Mucosa of rectum (tissue), 2 donors: ENCODE data around the gene TANGO6.

Source experiments
- H3K27ac ChIP-seq, 2 donors: one replicate each; pipeline ENCODE4 v1.7.0; 2013; ENCODE audit warnings: inconsistent platforms in 2 of 2, low read depth in 2 of 2, low read length in 2 of 2
- H3K27me3 ChIP-seq, 2 donors: one replicate each; pipeline ENCODE4 v1.7.0; 2013; ENCODE audit warnings: low read length in 2 of 2; ENCODE audit not compliant: control insufficient read depth in 2 of 2, insufficient read depth in 2 of 2
- H3K36me3 ChIP-seq, 2 donors: one replicate each; pipeline ENCODE4 v1.7.0; 2013; ENCODE audit warnings: low read length in 2 of 2; ENCODE audit not compliant: control insufficient read depth in 2 of 2, insufficient read depth in 2 of 2
- H3K4me1 ChIP-seq, 2 donors: one replicate each; pipeline ENCODE4 v1.7.0; 2013; ENCODE audit warnings: low read length in 2 of 2, mild to moderate bottlenecking in 1 of 2; ENCODE audit not compliant: control insufficient read depth in 2 of 2, insufficient read depth in 2 of 2
- H3K4me3 ChIP-seq, 2 donors: one replicate each; pipeline ENCODE4 v1.7.0; 2013; ENCODE audit warnings: low read length in 2 of 2
- H3K9ac ChIP-seq, 2 donors: one replicate each; pipeline ENCODE4 v1.7.0; 2013; ENCODE audit warnings: low read length in 2 of 2, low read depth in 1 of 2, mild to moderate bottlenecking in 1 of 2
- H3K9me3 ChIP-seq, 2 donors: one replicate each; pipeline ENCODE4 v1.7.0; 2013; ENCODE audit warnings: low read length in 2 of 2; ENCODE audit not compliant: control insufficient read depth in 2 of 2
- donor health status: healthy.
- donor health status: Normal muscosa, but diverticular disease.

Gene TANGO6

DNA sequence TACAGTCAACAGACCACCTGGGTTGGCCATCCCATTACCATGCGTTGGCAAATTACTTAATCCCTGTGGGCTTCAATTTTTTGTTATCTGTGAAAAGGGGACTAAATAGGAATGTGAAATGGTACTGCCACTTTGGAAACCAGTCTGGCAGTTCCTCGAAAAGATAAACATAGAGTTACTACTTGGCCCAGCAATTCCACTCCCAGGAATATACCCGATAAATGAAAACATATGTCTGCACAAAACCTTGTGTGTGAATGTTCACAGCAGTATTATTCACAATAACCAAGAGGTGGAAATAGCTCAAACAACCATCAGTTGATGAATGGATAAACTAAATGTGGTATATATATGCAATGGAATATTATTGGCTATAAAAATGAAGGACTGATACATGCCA lies 87.9 kb downstream of the TANGO6 start:
- no peaks in the 10 kb centered on the region for H3K27me3 ChIP-seq
- H3K27ac ChIP-seq = peak overlapping the region; percentile 63 to 67
- H3K9ac ChIP-seq = peak overlapping the region in 1 of 2 donors; percentile 41
- H3K9me3 ChIP-seq = no peaks in the 10 kb centered on the region
- no peak overlapping the region for H3K4me3 ChIP-seq
- peaks cover 5 to 18% of the 10 kb centered on the region in 2 donors for H3K4me1 ChIP-seq
- peaks cover 6 to 14% of the 10 kb centered on the region in 2 donors for H3K36me3 ChIP-seq

DNA sequence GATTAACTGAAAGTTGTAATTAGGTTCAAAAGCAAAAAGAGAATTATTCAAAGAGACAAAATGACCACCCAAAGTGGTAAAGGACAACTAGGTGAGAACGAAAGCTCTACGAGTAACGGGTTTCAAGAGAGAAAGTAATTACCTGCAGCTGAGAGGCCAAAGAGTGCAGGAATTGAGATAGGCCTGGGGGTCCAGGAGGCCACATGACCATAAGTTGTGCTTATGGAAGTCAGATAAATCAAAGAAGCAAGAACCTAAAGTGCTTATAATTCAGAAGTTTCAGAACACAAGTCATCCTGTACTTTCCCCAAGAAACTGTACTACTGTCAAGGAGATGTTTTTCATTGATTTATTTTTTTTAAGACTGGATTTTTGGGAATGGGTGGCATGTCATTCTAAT lies 91.1 kb downstream of the TANGO6 start:
- H3K27ac ChIP-seq = no peak overlapping the region
- H3K9me3 ChIP-seq = no peaks in the 10 kb centered on the region
- H3K36me3 ChIP-seq = peaks cover 3 to 6% of the 10 kb centered on the region in 2 donors
- no peak overlapping the region for H3K4me3 ChIP-seq
- H3K27me3 ChIP-seq = no peaks in the 10 kb centered on the region
- peaks cover 3 to 9% of the 10 kb centered on the region in 2 donors for H3K4me1 ChIP-seq
- no peak overlapping the region for H3K9ac ChIP-seq

DNA sequence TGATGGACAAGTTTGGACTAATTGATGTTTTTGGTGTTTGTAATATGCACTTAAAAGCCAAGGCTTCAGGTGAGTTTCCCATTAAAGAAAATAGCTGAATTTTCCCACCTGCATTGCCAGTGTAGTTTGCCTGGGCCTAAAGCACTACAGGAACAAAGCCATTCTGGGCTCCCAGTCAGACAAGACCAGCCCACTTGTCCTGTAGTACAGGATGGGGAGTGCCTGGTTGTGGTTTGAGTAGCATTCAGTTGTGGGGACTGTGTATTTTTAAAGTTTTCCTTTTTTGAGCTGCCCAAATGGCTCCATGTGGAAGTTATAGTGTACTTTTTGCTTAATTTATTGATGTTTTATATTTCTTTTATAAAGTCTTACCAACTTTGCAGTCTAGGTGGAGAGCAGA lies 91.7 kb downstream of the TANGO6 start:
- H3K27ac ChIP-seq = no peak overlapping the region
- peaks cover 3 to 6% of the 10 kb centered on the region in 2 donors for H3K36me3 ChIP-seq
- H3K4me1 ChIP-seq = peaks cover 3 to 5% of the 10 kb centered on the region in 2 donors
- no peaks in the 10 kb centered on the region for H3K9me3 ChIP-seq
- H3K9ac ChIP-seq = no peak overlapping the region
- H3K4me3 ChIP-seq = no peak overlapping the region
- no peaks in the 10 kb centered on the region for H3K27me3 ChIP-seq

DNA sequence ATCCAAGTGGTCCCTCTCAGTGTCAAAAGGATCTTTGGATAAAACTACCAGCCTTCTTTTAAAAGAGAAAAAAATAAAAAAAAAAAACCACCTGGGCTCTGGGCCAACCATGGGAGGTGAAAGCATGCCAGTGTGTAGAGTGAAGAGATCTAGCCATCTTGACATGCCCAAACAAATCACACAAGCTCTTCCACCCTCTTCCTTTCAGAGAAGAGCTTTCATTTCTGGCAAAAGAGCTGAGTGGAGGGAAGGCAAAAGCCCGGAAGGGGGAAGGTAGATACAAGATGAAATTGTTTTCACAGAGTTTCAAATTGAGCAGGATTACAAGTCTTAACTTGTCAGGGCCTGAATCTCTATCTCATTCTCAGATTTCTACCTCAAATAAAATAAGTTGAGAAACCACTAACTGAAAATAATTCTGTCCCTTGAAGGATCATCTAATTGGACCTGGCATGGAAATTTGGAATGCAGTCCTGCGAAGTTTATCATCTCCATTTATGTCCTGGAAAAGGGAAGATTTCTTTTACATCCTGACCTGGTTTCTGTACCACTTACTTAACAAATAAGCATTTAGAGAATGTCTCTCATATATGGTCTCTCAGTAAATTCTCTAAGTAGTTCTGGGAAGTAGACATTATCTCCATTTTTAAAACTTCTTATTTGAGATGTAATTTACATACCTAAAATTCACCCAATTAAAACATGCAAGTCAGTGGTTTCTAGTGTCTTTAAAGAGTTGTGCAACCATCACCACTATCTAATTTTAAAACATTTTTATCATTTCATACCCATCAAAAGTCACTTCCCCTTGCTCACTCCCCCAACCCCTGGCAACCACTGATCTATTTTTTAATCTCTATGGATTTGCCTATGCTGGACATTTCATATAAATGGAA lies 93.7 kb downstream of the TANGO6 start:
- H3K27ac ChIP-seq = no peak overlapping the region
- no peaks in the 10 kb centered on the region for H3K27me3 ChIP-seq
- no peak overlapping the region for H3K9ac ChIP-seq
- H3K36me3 ChIP-seq = peaks cover 3 to 6% of the 10 kb centered on the region in 2 donors
- H3K4me1 ChIP-seq = no peaks in the 10 kb centered on the region
- no peaks in the 10 kb centered on the region for H3K9me3 ChIP-seq
- no peak overlapping the region for H3K4me3 ChIP-seq

DNA sequence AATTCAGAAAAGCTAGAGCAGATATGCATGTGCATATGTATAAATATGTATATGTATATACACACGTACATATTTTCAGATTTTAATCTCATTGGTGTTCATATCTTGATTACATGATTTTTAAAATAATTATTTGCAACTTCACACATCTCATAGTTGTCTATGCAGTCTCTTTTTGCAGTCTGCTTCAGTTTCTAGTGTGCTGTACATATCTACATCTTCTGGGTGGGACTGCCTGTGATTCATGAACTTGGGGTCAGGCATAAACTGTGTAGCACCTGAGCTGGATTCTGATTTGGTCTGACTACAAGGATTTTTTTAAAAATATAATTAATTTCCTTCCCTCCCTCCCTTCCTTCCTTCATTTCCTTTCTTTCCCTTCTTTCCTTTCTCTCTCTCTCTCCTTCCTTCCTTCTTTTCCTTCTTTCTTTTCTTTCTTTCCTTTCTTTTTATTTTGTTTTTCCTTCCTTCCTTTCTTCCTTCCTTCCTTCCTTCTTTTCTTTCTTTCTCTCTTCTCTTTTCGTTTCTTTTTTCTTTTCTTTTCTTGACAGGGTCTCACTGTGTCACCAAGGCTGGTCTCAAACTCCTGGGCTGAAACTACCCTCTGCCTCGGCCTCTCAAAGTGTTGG lies 96.5 kb downstream of the TANGO6 start:
- Histone ChIP-seq H3K4me3 (no peak overlapping the region), H3K27me3 (no peaks in the 10 kb centered on the region), H3K9me3 (peaks cover 3 to 4% of the 10 kb centered on the region in 2 donors), H3K9ac (no peak overlapping the region), H3K27ac (no peak overlapping the region), H3K4me1 (no peaks in the 10 kb centered on the region), H3K36me3 (peaks cover 0 to 3% of the 10 kb centered on the region in 2 donors)

DNA sequence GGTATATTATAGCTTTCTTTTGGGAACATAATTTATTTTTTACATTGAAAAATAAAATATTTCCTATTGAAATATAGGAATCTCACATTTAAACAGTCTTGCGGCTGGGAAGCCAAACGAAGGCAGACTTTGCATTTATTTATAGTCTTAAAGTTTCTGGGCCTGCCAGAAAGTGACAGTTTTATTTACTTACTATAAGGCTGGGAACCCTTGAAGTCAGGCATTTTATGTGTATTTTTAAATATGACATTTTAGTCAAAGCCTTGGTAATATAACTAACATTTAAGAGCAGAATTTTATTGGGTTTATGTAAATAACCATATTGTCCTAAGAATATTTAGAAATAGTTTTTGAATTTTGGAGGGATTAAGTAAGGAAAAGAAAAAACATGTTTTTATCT lies 97.5 kb downstream of the TANGO6 start:
- Histone ChIP-seq H3K4me3 (no peak overlapping the region), H3K36me3 (peaks cover 0 to 3% of the 10 kb centered on the region in 2 donors), H3K9me3 (peaks cover 3 to 4% of the 10 kb centered on the region in 2 donors), H3K9ac (no peak overlapping the region), H3K4me1 (no peaks in the 10 kb centered on the region), H3K27me3 (no peaks in the 10 kb centered on the region), H3K27ac (no peak overlapping the region)

DNA sequence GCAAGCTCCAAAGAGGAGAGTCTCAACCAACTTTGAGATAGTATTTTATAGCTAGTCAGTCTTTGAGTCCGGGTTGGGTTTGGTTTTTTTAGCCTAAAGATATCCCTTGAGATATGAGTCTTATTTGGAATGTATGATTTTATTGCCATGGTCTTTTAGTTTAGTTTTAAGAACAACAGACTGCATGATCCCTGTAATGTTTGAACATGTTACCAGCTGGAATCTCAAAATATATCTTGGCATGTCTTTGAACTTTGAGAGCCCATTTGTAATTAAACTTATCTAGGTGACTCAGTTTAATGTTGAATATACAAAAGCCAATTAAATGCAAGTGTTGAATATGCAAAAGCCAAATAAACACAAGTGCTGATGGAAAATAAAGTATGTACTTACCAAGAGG lies 100.6 kb downstream of the TANGO6 start:
- Histone ChIP-seq H3K27ac (no peak overlapping the region), H3K9ac (no peak overlapping the region), H3K27me3 (no peaks in the 10 kb centered on the region), H3K4me1 (no peaks in the 10 kb centered on the region), H3K4me3 (no peak overlapping the region), H3K9me3 (peaks cover 3 to 4% of the 10 kb centered on the region in 2 donors), H3K36me3 (peaks cover 0 to 3% of the 10 kb centered on the region in 2 donors)

DNA sequence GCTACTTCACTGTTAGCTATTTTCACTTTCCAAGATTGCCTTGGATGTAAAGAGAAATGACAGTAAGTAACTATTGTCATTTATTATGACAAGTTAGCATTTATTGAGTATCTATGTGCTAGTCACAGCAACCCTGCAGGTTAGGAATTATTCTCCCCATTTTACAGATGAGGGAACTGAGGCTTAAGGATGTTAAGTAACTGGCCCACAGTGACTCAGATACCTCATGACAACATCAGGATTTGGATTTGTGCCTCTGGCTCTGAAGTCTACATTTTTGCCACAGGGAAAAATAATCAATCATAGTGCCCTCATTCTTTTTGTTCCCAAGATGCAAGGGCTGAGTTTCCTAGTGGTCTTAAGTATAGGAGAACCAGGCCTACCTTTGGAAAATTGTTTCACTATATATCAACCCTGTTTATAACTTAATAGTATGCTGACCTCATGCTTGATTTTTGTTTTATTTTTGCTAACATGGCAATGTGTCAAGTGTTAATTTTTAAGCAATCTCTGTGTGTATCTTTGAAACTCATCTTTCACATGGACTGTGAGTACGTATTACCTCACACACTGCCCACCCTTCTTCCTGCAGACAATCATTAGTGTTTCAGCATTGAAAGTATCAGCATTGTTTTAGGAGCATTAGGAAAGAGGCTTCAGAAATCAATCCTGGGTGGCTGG lies 105.0 kb downstream of the TANGO6 start:
- peaks cover 0 to 3% of the 10 kb centered on the region in 2 donors for H3K36me3 ChIP-seq
- H3K4me1 ChIP-seq = no peaks in the 10 kb centered on the region

DNA sequence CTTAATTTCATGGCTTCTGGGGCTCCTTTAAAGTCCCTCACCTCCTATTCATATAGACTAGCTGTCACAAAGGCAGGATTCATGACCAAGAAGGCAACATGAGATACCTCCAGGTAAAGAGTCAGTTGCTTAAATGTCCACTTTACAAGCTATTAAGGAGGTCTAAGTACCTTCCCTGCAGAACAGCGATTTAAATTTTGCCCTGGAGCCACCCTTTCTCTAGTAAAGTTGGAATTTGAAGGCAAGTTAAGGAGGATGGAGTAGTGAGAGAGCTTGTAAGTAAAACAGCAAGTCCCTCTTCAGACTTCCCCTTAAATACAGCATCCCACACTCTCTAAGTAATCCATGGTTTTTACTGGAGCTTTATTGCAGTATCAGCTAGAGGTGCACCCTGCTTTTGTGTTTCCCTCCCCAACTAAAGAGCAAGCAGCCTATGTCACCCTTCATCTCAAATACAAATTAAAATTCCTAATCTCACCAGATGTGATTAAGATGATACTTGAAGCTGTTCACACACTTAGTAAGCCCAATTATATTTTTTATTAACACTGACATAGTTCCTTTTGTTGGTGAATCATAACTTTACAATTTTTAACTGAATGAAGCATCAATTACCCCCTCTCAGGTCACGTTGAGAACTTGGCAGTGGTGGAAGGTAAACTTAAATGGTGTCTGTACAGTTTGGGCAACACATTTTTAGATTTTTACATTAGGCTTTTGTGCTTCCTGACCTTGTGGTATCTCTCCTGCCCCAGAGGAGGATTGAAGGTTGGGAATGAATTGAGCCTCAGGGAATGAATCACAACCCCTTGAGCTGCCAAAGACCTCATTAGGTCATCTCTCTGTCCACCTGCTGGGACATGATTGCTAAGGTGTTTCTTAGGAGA lies 108.9 kb downstream of the TANGO6 start:
- H3K4me3 ChIP-seq = no peak overlapping the region
- H3K27ac ChIP-seq = no peak overlapping the region
- no peaks in the 10 kb centered on the region for H3K27me3 ChIP-seq
- H3K9ac ChIP-seq = no peak overlapping the region
- H3K9me3 ChIP-seq = no peaks in the 10 kb centered on the region
- H3K36me3 ChIP-seq = no peaks in the 10 kb centered on the region
- H3K4me1 ChIP-seq = no peaks in the 10 kb centered on the region

More for the DNA sequence above, 105.0 kb downstream of the TANGO6 start:
- H3K27me3 ChIP-seq = no peaks in the 10 kb centered on the region
- H3K4me3 ChIP-seq = no peak overlapping the region
- no peak overlapping the region for H3K9ac ChIP-seq
- peaks cover 3 to 4% of the 10 kb centered on the region in 2 donors for H3K9me3 ChIP-seq
- H3K27ac ChIP-seq = no peak overlapping the region
